ENCODE data around the gene PGR. TPM values are rescaled to one million over a fixed set of nuclear protein-coding genes. Genes with fewer than 3 reads are reported as not detected.

PGR gene
- total RNA-seq, 4 donors from 2014 or later, result 6.3 to 13.4 (median 9.4) TPM

GRCh38 chr11:101127699-101128570, 1.7 kb downstream of the PGR start:
- intact Hi-C loops (cut with DNase I), result no loop called here
- H3K4me3 ChIP-seq, result peak overlapping the region; percentile 67 to 77 (median 74)
- H3K9me3 ChIP-seq, result no peaks in the 10 kb centered on the region
- TF ChIP-seq POLR2AphosphoS5 (IDR thresholded peaks at IDR 0.05) (no peak), EP300 (IDR thresholded peaks at IDR 0.05) (no peak), POLR2A (IDR thresholded peaks at IDR 0.05; ENCODE audit: low read depth) (no peak)
- TF ChIP-seq, protein P1, sequence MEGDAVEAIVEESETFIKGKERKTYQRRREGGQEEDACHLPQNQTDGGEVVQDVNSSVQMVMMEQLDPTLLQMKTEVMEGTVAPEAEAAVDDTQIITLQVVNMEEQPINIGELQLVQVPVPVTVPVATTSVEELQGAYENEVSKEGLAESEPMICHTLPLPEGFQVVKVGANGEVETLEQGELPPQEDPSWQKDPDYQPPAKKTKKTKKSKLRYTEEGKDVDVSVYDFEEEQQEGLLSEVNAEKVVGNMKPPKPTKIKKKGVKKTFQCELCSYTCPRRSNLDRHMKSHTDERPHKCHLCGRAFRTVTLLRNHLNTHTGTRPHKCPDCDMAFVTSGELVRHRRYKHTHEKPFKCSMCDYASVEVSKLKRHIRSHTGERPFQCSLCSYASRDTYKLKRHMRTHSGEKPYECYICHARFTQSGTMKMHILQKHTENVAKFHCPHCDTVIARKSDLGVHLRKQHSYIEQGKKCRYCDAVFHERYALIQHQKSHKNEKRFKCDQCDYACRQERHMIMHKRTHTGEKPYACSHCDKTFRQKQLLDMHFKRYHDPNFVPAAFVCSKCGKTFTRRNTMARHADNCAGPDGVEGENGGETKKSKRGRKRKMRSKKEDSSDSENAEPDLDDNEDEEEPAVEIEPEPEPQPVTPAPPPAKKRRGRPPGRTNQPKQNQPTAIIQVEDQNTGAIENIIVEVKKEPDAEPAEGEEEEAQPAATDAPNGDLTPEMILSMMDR (IDR thresholded peaks at IDR 0.05), result no peak
- peaks cover 10 to 50% (median 38%) of the 10 kb centered on the region in 4 donors for H3K4me1 ChIP-seq
- peak overlapping the region; percentile 78 to 86 (median 84) for H3K27ac ChIP-seq (replicated peaks in 1 of 4)
- 0% methylated on average over 8 of the region's 93 CpGs for WGBS
- no peak for DNase-seq (ENCODE audit: extremely low spot score)
- H3K27me3 ChIP-seq, result peaks cover 0 to 27% (median 0%) of the 10 kb centered on the region in 4 donors
- H3K36me3 ChIP-seq, result no peaks in the 10 kb centered on the region

- intact Hi-C loops (cut with DNase I), result no loop called here
- no peak for TF ChIP-seq POLR2AphosphoS5 (IDR thresholded peaks at IDR 0.05)
- no peak for TF ChIP-seq POLR2A (IDR thresholded peaks at IDR 0.05; ENCODE audit: low read depth)
- no peak for TF ChIP-seq EP300 (IDR thresholded peaks at IDR 0.05)
- Histone ChIP-seq H3K9me3 (no peaks in the 10 kb centered on the region), H3K27ac (replicated peaks in 1 of 4) (peak overlapping the region; percentile 78 to 86 (median 84)), H3K4me1 (peaks cover 10 to 50% (median 38%) of the 10 kb centered on the region in 4 donors), H3K27me3 (peaks cover 0 to 27% (median 0%) of the 10 kb centered on the region in 4 donors), H3K36me3 (no peaks in the 10 kb centered on the region), H3K4me3 (peak overlapping the region; percentile 67 to 77 (median 74))
- DNase-seq (ENCODE audit: extremely low spot score), result no peak
- WGBS, result 0% methylated on average over 7 of the region's 55 CpGs
These were observed 2.4 kb downstream of the PGR start for GRCh38 chr11:101127197-101127698.

GRCh38 chr11:101126551-101127196, 2.9 kb downstream of the PGR start:
- H3K36me3 ChIP-seq, result no peaks in the 10 kb centered on the region
- WGBS, result 4% methylated on average over 15 of the region's 18 CpGs
- no peaks in the 10 kb centered on the region for H3K9me3 ChIP-seq
- TF ChIP-seq POLR2AphosphoS5 (IDR thresholded peaks at IDR 0.05) (no peak), POLR2A (IDR thresholded peaks at IDR 0.05; ENCODE audit: low read depth) (no peak)
- TF ChIP-seq, protein P1 (IDR thresholded peaks at IDR 0.05), result no peak
- no peak for DNase-seq (ENCODE audit: extremely low spot score)
- peaks cover 10 to 50% (median 38%) of the 10 kb centered on the region in 4 donors for H3K4me1 ChIP-seq
- peak overlapping the region; percentile 67 to 77 (median 74) for H3K4me3 ChIP-seq
- H3K27me3 ChIP-seq, result peaks cover 0 to 27% (median 0%) of the 10 kb centered on the region in 4 donors
- peak overlapping the region; percentile 78 to 86 (median 84) for H3K27ac ChIP-seq (replicated peaks in 1 of 4)
- intact Hi-C loops (cut with DNase I), result no loop called here

- 69% methylated on average over 4 of the region's 4 CpGs for WGBS
- intact Hi-C loops (cut with DNase I), result no loop called here
- H3K4me1 ChIP-seq, result no peaks in the 10 kb centered on the region
- H3K36me3 ChIP-seq, result no peaks in the 10 kb centered on the region
- no peak overlapping the region for H3K27ac ChIP-seq (replicated peaks in 1 of 4)
- no peak overlapping the region for H3K4me3 ChIP-seq
- H3K27me3 ChIP-seq, result no peaks in the 10 kb centered on the region
- DNase-seq (ENCODE audit: extremely low spot score), result no peak
- H3K9me3 ChIP-seq, result no peaks in the 10 kb centered on the region
- no peak for TF ChIP-seq POLR2A (IDR thresholded peaks at IDR 0.05; ENCODE audit: low read depth)
- TF ChIP-seq POLR2AphosphoS5 (IDR thresholded peaks at IDR 0.05), result no peak
- TF ChIP-seq, protein P1 (IDR thresholded peaks at IDR 0.05), result no peak
- TF ChIP-seq EP300 (IDR thresholded peaks at IDR 0.05), result no peak
These were observed 13.9 kb downstream of the PGR start for GRCh38 chr11:101115671-101116160.

GRCh38 chr11:101113540-101113939, 16.1 kb downstream of the PGR start:
- Histone ChIP-seq H3K4me3 (no peak overlapping the region), H3K27ac (replicated peaks in 1 of 4) (no peak overlapping the region), H3K36me3 (no peaks in the 10 kb centered on the region), H3K27me3 (no peaks in the 10 kb centered on the region), H3K4me1 (no peaks in the 10 kb centered on the region), H3K9me3 (no peaks in the 10 kb centered on the region)
- no peak for TF ChIP-seq EP300 (IDR thresholded peaks at IDR 0.05)
- no peak for TF ChIP-seq POLR2A (IDR thresholded peaks at IDR 0.05; ENCODE audit: low read depth)
- no peak for TF ChIP-seq POLR2AphosphoS5 (IDR thresholded peaks at IDR 0.05)
- TF ChIP-seq, protein P1 (IDR thresholded peaks at IDR 0.05), result no peak
- 91% methylated on average over 2 of the region's 2 CpGs for whole genome bisulfite sequencing
- DNase-seq (ENCODE audit: extremely low spot score), result no peak
- intact Hi-C loops (cut with DNase I), result no loop called here

Data from esophagus muscularis mucosa (tissue), 4 donors.